ENCODE results near the gene PFDN2. TPM values are rescaled to one million over a fixed set of nuclear protein-coding genes. Genes with fewer than 3 reads are reported as not detected.

PFDN2 gene
- total RNA-seq, 5 donors from 2014 or later (not counting 1 experiment from before 2014, with no cell fraction given): 32.4 to 48.3 (median 42.1) TPM

GRCh38 chr1:161099090-161099802 lies 18.6 kb downstream of the PFDN2 start:
- H3K4me1 ChIP-seq (ENCODE audit: control insufficient read depth in 1 of 2, extremely low read depth in 1 of 2, insufficient read depth in 2 of 2, low read length in 2 of 2): peaks cover 2 to 20% of the 10 kb centered on the region in 2 experiments
- DNase-seq (no peak), ATAC-seq (replicated peaks in 1 of 4) (no peak)
- H3K36me3 ChIP-seq (ENCODE audit: control insufficient read depth in 2 of 2, extremely low read depth in 1 of 2, insufficient read depth in 1 of 2, low read length in 1 of 2): peaks cover 3 to 24% of the 10 kb centered on the region in 2 donors
- WGBS (ENCODE audit: insufficient coverage): 97% methylated on average over 5 of the region's 9 CpGs
- Mint-ChIP-seq H3K4me3 (peak overlapping the region; percentile 67 to 86 (median 78)), H3K4me1 (peaks cover 16 to 27% (median 24%) of the 10 kb centered on the region in 3 donors), H3K36me3 (peaks cover 9% of the 10 kb centered on the region), H3K27ac (peak overlapping the region in 1 of 2 donors; percentile 57), H3K27me3 (peaks cover 0 to 3% of the 10 kb centered on the region in 2 donors), H3K9me3 (no peaks in the 10 kb centered on the region)
- H3K27me3 ChIP-seq (replicated peaks in 1 of 2; ENCODE audit: control insufficient read depth in 2 of 2, extremely low read depth in 1 of 2, insufficient read depth in 2 of 2, low read length in 1 of 2): no peaks in the 10 kb centered on the region
- no peak overlapping the region for H3K27ac ChIP-seq (ENCODE audit: low read length)
- H3K9me3 ChIP-seq: no peaks in the 10 kb centered on the region
- ChIA-PET POLR2A (interaction anchor here (0.5 to 1.3 kb wide), 5 partner anchors 28 to 207 kb away, joined by 3 to 5 read pairs (median 3); partner anchors contain the start of gene F11R (in 1 of the 2)), CTCF (interaction anchor here (0.6 to 3.2 kb wide), 9 partner anchors 13 to 101 kb away, joined by 3 to 22 read pairs (median 6); partner anchors contain the start of genes ARHGAP30 (in 1 of the 2) and TSTD1 (in 1 of the 2))
- no peak overlapping the region for H3K4me3 ChIP-seq (ENCODE audit: control insufficient read depth in 1 of 2, extremely low read depth in 1 of 2, low read length in 1 of 2)

GRCh38 chr1:161098210-161099068 lies 19.4 kb downstream of the PFDN2 start, which contains the start of gene KLHDC9:
Gene KLHDC9, plus strand, starts transcription at chr1:161098361. Its CDS starts 175 bp downstream, at chr1:161098536.
- Histone ChIP-seq H3K4me3 (ENCODE audit: control insufficient read depth in 1 of 2, extremely low read depth in 1 of 2, low read length in 1 of 2) (peak within 1 kb of the TSS; percentile 51 to 87), H3K27ac (ENCODE audit: low read length) (peak within 1 kb of the TSS; percentile 75), H3K4me1 (ENCODE audit: control insufficient read depth in 1 of 2, extremely low read depth in 1 of 2, insufficient read depth in 2 of 2, low read length in 2 of 2) (peaks cover 2 to 20% of the 10 kb centered on the region in 2 experiments), H3K36me3 (ENCODE audit: control insufficient read depth in 2 of 2, extremely low read depth in 1 of 2, insufficient read depth in 1 of 2, low read length in 1 of 2) (peaks cover 3 to 24% of the 10 kb centered on the region in 2 donors), H3K27me3 (replicated peaks in 1 of 2; ENCODE audit: control insufficient read depth in 2 of 2, extremely low read depth in 1 of 2, insufficient read depth in 2 of 2, low read length in 1 of 2) (no peaks in the 10 kb centered on the region), H3K9me3 (no peaks in the 10 kb centered on the region)
- Mint-ChIP-seq H3K36me3 (peaks cover 9% of the 10 kb centered on the region), H3K4me1 (peaks cover 16 to 25% (median 24%) of the 10 kb centered on the region in 3 donors), H3K9me3 (no peaks in the 10 kb centered on the region), H3K4me3 (peak within 1 kb of the TSS; percentile 81 to 88 (median 86)), H3K27ac (peak within 1 kb of the TSS; percentile 85 to 93), H3K27me3 (peaks cover 0 to 3% of the 10 kb centered on the region in 2 donors)
- CTCF ChIA-PET: interaction anchor here (0.5 to 3.2 kb wide), 25 partner anchors 14 to 417 kb away, joined by 3 to 25 read pairs (median 4); partner anchors contain the start of genes TSTD1 (in 2 of the 2), ARHGAP30 (in 1 of the 2), DEDD (in 1 of the 2) and NIT1 (in 1 of the 2)
- whole genome bisulfite sequencing (ENCODE audit: insufficient coverage): 19% methylated on average over 68 of the region's 71 CpGs
- ATAC-seq (replicated peaks in 1 of 4) (peak; percentile 61 to 77 (median 68)), DNase-seq (peak; percentile 22 to 78 (median 48))
- POLR2A ChIA-PET: interaction anchor here (0.5 to 1.3 kb wide), 7 partner anchors 27 to 459 kb away, joined by 3 to 9 read pairs (median 3); partner anchors contain the start of gene F11R (in 1 of the 2)

GRCh38 chr1:161096530-161096929 lies 21.3 kb downstream of the PFDN2 start:
- ATAC-seq (replicated peaks in 1 of 4): no peak
- Histone ChIP-seq H3K27ac (ENCODE audit: low read length) (no peak overlapping the region), H3K27me3 (replicated peaks in 1 of 2; ENCODE audit: control insufficient read depth in 2 of 2, extremely low read depth in 1 of 2, insufficient read depth in 2 of 2, low read length in 1 of 2) (no peaks in the 10 kb centered on the region), H3K9me3 (no peaks in the 10 kb centered on the region), H3K36me3 (ENCODE audit: control insufficient read depth in 2 of 2, extremely low read depth in 1 of 2, insufficient read depth in 1 of 2, low read length in 1 of 2) (peaks cover 0 to 14% of the 10 kb centered on the region in 2 donors), H3K4me3 (ENCODE audit: control insufficient read depth in 1 of 2, extremely low read depth in 1 of 2, low read length in 1 of 2) (no peak overlapping the region), H3K4me1 (ENCODE audit: control insufficient read depth in 1 of 2, extremely low read depth in 1 of 2, insufficient read depth in 2 of 2, low read length in 2 of 2) (peaks cover 2 to 26% of the 10 kb centered on the region in 2 experiments)
- ChIA-PET POLR2A (interaction anchor here in 1 of 2 donors (1.1 kb wide), 1 partner anchor 51 kb away, joined by 3 read pairs; the partner anchor contains the start of gene USF1), CTCF (interaction anchor here (0.6 to 3.2 kb wide), 11 partner anchors 14 to 99 kb away, joined by 3 to 25 read pairs (median 12); partner anchors contain the start of genes TSTD1 (in 2 of the 2), ARHGAP30 (in 1 of the 2) and USF1 (in 1 of the 2))
- Mint-ChIP-seq H3K27ac (peak overlapping the region; percentile 85 to 93), H3K9me3 (no peaks in the 10 kb centered on the region), H3K27me3 (peaks cover 0 to 3% of the 10 kb centered on the region in 2 donors), H3K4me3 (no peak overlapping the region), H3K4me1 (peaks cover 24 to 36% (median 29%) of the 10 kb centered on the region in 3 donors), H3K36me3 (peaks cover 5% of the 10 kb centered on the region)
- no peak for DNase-seq
- WGBS (ENCODE audit: insufficient coverage): no CpG with 5 or more reads among the region's 1 CpG

GRCh38 chr1:161096015-161096414 lies 21.8 kb downstream of the PFDN2 start:
- Histone ChIP-seq H3K4me1 (ENCODE audit: control insufficient read depth in 1 of 2, extremely low read depth in 1 of 2, insufficient read depth in 2 of 2, low read length in 2 of 2) (peaks cover 3 to 26% of the 10 kb centered on the region in 2 experiments), H3K27ac (ENCODE audit: low read length) (no peak overlapping the region), H3K27me3 (replicated peaks in 1 of 2; ENCODE audit: control insufficient read depth in 2 of 2, extremely low read depth in 1 of 2, insufficient read depth in 2 of 2, low read length in 1 of 2) (no peaks in the 10 kb centered on the region), H3K9me3 (no peaks in the 10 kb centered on the region), H3K36me3 (ENCODE audit: control insufficient read depth in 2 of 2, extremely low read depth in 1 of 2, insufficient read depth in 1 of 2, low read length in 1 of 2) (peaks cover 0 to 12% of the 10 kb centered on the region in 2 donors), H3K4me3 (ENCODE audit: control insufficient read depth in 1 of 2, extremely low read depth in 1 of 2, low read length in 1 of 2) (no peak overlapping the region)
- ChIA-PET POLR2A (no interaction called here), CTCF (interaction anchor here in 1 of 2 donors (0.8 kb wide), 1 partner anchor 69 kb away, joined by 4 read pairs; no protein-coding TSS in a partner anchor)
- DNase-seq (no peak), ATAC-seq (replicated peaks in 1 of 4) (no peak)
- Mint-ChIP-seq H3K27me3 (peaks cover 0 to 3% of the 10 kb centered on the region in 2 donors), H3K4me3 (no peak overlapping the region), H3K36me3 (peaks cover 2% of the 10 kb centered on the region), H3K27ac (no peak overlapping the region), H3K4me1 (peaks cover 24 to 36% (median 29%) of the 10 kb centered on the region in 3 donors), H3K9me3 (no peaks in the 10 kb centered on the region)
- no CpG with 5 or more reads among the region's 2 CpGs for WGBS (ENCODE audit: insufficient coverage)

- DNase-seq (no peak), ATAC-seq (replicated peaks in 1 of 4) (no peak)
- Mint-ChIP-seq H3K9me3 (no peaks in the 10 kb centered on the region), H3K27me3 (peaks cover 0 to 3% of the 10 kb centered on the region in 2 donors), H3K36me3 (peaks cover 2% of the 10 kb centered on the region), H3K4me1 (peaks cover 31 to 42% (median 37%) of the 10 kb centered on the region in 3 donors), H3K4me3 (no peak overlapping the region), H3K27ac (no peak overlapping the region)
- H3K4me3 ChIP-seq (ENCODE audit: control insufficient read depth in 1 of 2, extremely low read depth in 1 of 2, low read length in 1 of 2): no peak overlapping the region
- H3K36me3 ChIP-seq (ENCODE audit: control insufficient read depth in 2 of 2, extremely low read depth in 1 of 2, insufficient read depth in 1 of 2, low read length in 1 of 2): peaks cover 0 to 5% of the 10 kb centered on the region in 2 donors
- ChIA-PET POLR2A (interaction anchor here in 1 of 2 donors (0.6 kb wide), 1 partner anchor 553 kb away, joined by 3 read pairs; no protein-coding TSS in a partner anchor), CTCF (interaction anchor here in 1 of 2 donors (0.6 kb wide), 1 partner anchor 328 kb away, joined by 10 read pairs; no protein-coding TSS in a partner anchor)
- H3K9me3 ChIP-seq: no peaks in the 10 kb centered on the region
- 95% methylated on average over 3 of the region's 6 CpGs for WGBS (ENCODE audit: insufficient coverage)
- H3K27ac ChIP-seq (ENCODE audit: low read length): no peak overlapping the region
- peaks cover 8 to 26% of the 10 kb centered on the region in 2 experiments for H3K4me1 ChIP-seq (ENCODE audit: control insufficient read depth in 1 of 2, extremely low read depth in 1 of 2, insufficient read depth in 2 of 2, low read length in 2 of 2)
- no peaks in the 10 kb centered on the region for H3K27me3 ChIP-seq (replicated peaks in 1 of 2; ENCODE audit: control insufficient read depth in 2 of 2, extremely low read depth in 1 of 2, insufficient read depth in 2 of 2, low read length in 1 of 2)
Measured at GRCh38 chr1:161095230-161095629, 22.6 kb downstream of the PFDN2 start.

Measured in T-cell (primary cell).